Globus pallidus (tissue), 1 donor: ENCODE measurements around the gene MPZ.
"Not testable (repeated sequence)": the region's sequence is repeated elsewhere in the genome, so short reads cannot be mapped to it uniquely, and the experiment has no call there.

Source experiments
- DNase-seq: peaks from one replicate; pipeline ENCODE4 v3.0.0-alpha.2; 2015; ENCODE audit warnings: low spot score

Gene MPZ

GRCh38 chr1:161255302-161255701 is 54.5 kb downstream of the MPZ start:
- not testable (repeated sequence) for DNase-seq
